ENCODE data around the gene CUBN. TPM values are rescaled to one million over a fixed set of nuclear protein-coding genes. Genes with fewer than 3 reads are reported as not detected.

The CUBN gene
- total RNA-seq, 1 experiment from 2014 or later, result not detected

GRCh38 chr10:16941870-16942269 is 187.7 kb downstream of the CUBN start:
- no peak for DNase-seq
- no peaks in the 10 kb centered on the region for H3K4me1 ChIP-seq (ENCODE audit: low read length)
- H3K27ac ChIP-seq (ENCODE audit: low read length), result no peak overlapping the region
- no peaks in the 10 kb centered on the region for H3K27me3 ChIP-seq (ENCODE audit: low read length)
- no peaks in the 10 kb centered on the region for H3K9me2 ChIP-seq (replicated peaks; ENCODE audit: insufficient read depth, low read length)
- no peaks in the 10 kb centered on the region for H4K20me1 ChIP-seq (ENCODE audit: insufficient read depth, low read depth, low read length)
- H2AFZ ChIP-seq (ENCODE audit: low read length), result no peak overlapping the region
- no peaks in the 10 kb centered on the region for H3K79me2 ChIP-seq (ENCODE audit: low read length)
- H3K9ac ChIP-seq (ENCODE audit: low read length), result no peak overlapping the region
- no peaks in the 10 kb centered on the region for H3K9me3 ChIP-seq (ENCODE audit: low read length)
- no peak overlapping the region for H3K4me3 ChIP-seq (ENCODE audit: low read length)
- H3K4me2 ChIP-seq (ENCODE audit: low read depth, low read length, poor library complexity, severe bottlenecking), result no peak overlapping the region
- H3K36me3 ChIP-seq (ENCODE audit: insufficient read depth, low read length), result no peaks in the 10 kb centered on the region

- Histone ChIP-seq H3K4me1 (ENCODE audit: low read length) (no peaks in the 10 kb centered on the region), H3K79me2 (ENCODE audit: low read length) (no peaks in the 10 kb centered on the region), H2AFZ (ENCODE audit: low read length) (no peak overlapping the region), H3K9ac (ENCODE audit: low read length) (no peak overlapping the region), H3K27me3 (ENCODE audit: low read length) (no peaks in the 10 kb centered on the region), H3K4me3 (ENCODE audit: low read length) (no peak overlapping the region), H3K9me2 (replicated peaks; ENCODE audit: insufficient read depth, low read length) (no peaks in the 10 kb centered on the region), H3K27ac (ENCODE audit: low read length) (no peak overlapping the region), H3K36me3 (ENCODE audit: insufficient read depth, low read length) (no peaks in the 10 kb centered on the region), H3K4me2 (ENCODE audit: low read depth, low read length, poor library complexity, severe bottlenecking) (no peak overlapping the region), H3K9me3 (ENCODE audit: low read length) (no peaks in the 10 kb centered on the region), H4K20me1 (ENCODE audit: insufficient read depth, low read depth, low read length) (no peaks in the 10 kb centered on the region)
- no peak for DNase-seq
Observed at GRCh38 chr10:16941067-16941466, 188.5 kb downstream of the CUBN start.

- Histone ChIP-seq H3K9me3 (ENCODE audit: low read length) (no peaks in the 10 kb centered on the region), H3K27ac (ENCODE audit: low read length) (no peak overlapping the region), H3K9me2 (replicated peaks; ENCODE audit: insufficient read depth, low read length) (no peaks in the 10 kb centered on the region), H3K9ac (ENCODE audit: low read length) (no peak overlapping the region), H4K20me1 (ENCODE audit: insufficient read depth, low read depth, low read length) (no peaks in the 10 kb centered on the region), H3K4me2 (ENCODE audit: low read depth, low read length, poor library complexity, severe bottlenecking) (no peak overlapping the region), H3K4me1 (ENCODE audit: low read length) (no peaks in the 10 kb centered on the region), H2AFZ (ENCODE audit: low read length) (no peak overlapping the region), H3K36me3 (ENCODE audit: insufficient read depth, low read length) (no peaks in the 10 kb centered on the region), H3K27me3 (ENCODE audit: low read length) (no peaks in the 10 kb centered on the region), H3K4me3 (ENCODE audit: low read length) (no peak overlapping the region), H3K79me2 (ENCODE audit: low read length) (no peaks in the 10 kb centered on the region)
- DNase-seq, result no peak
Observed at GRCh38 chr10:16938952-16939351, 190.7 kb downstream of the CUBN start.

- no peak overlapping the region for H3K4me2 ChIP-seq (ENCODE audit: low read depth, low read length, poor library complexity, severe bottlenecking)
- no peak for DNase-seq
- H3K79me2 ChIP-seq (ENCODE audit: low read length), result no peaks in the 10 kb centered on the region
- no peak overlapping the region for H3K9ac ChIP-seq (ENCODE audit: low read length)
- H3K9me2 ChIP-seq (replicated peaks; ENCODE audit: insufficient read depth, low read length), result no peaks in the 10 kb centered on the region
- no peaks in the 10 kb centered on the region for H3K4me1 ChIP-seq (ENCODE audit: low read length)
- H3K36me3 ChIP-seq (ENCODE audit: insufficient read depth, low read length), result no peaks in the 10 kb centered on the region
- no peaks in the 10 kb centered on the region for H3K9me3 ChIP-seq (ENCODE audit: low read length)
- H3K27me3 ChIP-seq (ENCODE audit: low read length), result no peaks in the 10 kb centered on the region
- H4K20me1 ChIP-seq (ENCODE audit: insufficient read depth, low read depth, low read length), result no peaks in the 10 kb centered on the region
- no peak overlapping the region for H2AFZ ChIP-seq (ENCODE audit: low read length)
- no peak overlapping the region for H3K4me3 ChIP-seq (ENCODE audit: low read length)
- H3K27ac ChIP-seq (ENCODE audit: low read length), result no peak overlapping the region
Observed at GRCh38 chr10:16934461-16934860, 195.2 kb downstream of the CUBN start.

- no peaks in the 10 kb centered on the region for H3K9me2 ChIP-seq (replicated peaks; ENCODE audit: insufficient read depth, low read length)
- H3K4me2 ChIP-seq (ENCODE audit: low read depth, low read length, poor library complexity, severe bottlenecking), result no peak overlapping the region
- no peaks in the 10 kb centered on the region for H3K27me3 ChIP-seq (ENCODE audit: low read length)
- H2AFZ ChIP-seq (ENCODE audit: low read length), result no peak overlapping the region
- H3K79me2 ChIP-seq (ENCODE audit: low read length), result no peaks in the 10 kb centered on the region
- no peak overlapping the region for H3K9ac ChIP-seq (ENCODE audit: low read length)
- no peaks in the 10 kb centered on the region for H3K36me3 ChIP-seq (ENCODE audit: insufficient read depth, low read length)
- H3K27ac ChIP-seq (ENCODE audit: low read length), result no peak overlapping the region
- H3K4me3 ChIP-seq (ENCODE audit: low read length), result no peak overlapping the region
- DNase-seq, result no peak
- no peaks in the 10 kb centered on the region for H4K20me1 ChIP-seq (ENCODE audit: insufficient read depth, low read depth, low read length)
- no peaks in the 10 kb centered on the region for H3K4me1 ChIP-seq (ENCODE audit: low read length)
- H3K9me3 ChIP-seq (ENCODE audit: low read length), result no peaks in the 10 kb centered on the region
Observed at GRCh38 chr10:16933783-16934182, 195.8 kb downstream of the CUBN start.

- Histone ChIP-seq H3K27me3 (ENCODE audit: low read length) (no peaks in the 10 kb centered on the region), H3K4me2 (ENCODE audit: low read depth, low read length, poor library complexity, severe bottlenecking) (no peak overlapping the region), H3K27ac (ENCODE audit: low read length) (no peak overlapping the region), H3K9me2 (replicated peaks; ENCODE audit: insufficient read depth, low read length) (no peaks in the 10 kb centered on the region), H3K9ac (ENCODE audit: low read length) (no peak overlapping the region), H3K79me2 (ENCODE audit: low read length) (no peaks in the 10 kb centered on the region), H3K36me3 (ENCODE audit: insufficient read depth, low read length) (no peaks in the 10 kb centered on the region), H3K9me3 (ENCODE audit: low read length) (no peaks in the 10 kb centered on the region), H3K4me1 (ENCODE audit: low read length) (no peaks in the 10 kb centered on the region), H2AFZ (ENCODE audit: low read length) (no peak overlapping the region), H4K20me1 (ENCODE audit: insufficient read depth, low read depth, low read length) (no peaks in the 10 kb centered on the region), H3K4me3 (ENCODE audit: low read length) (no peak overlapping the region)
- no peak for DNase-seq
Observed at GRCh38 chr10:16931930-16932329, 197.7 kb downstream of the CUBN start.

- Histone ChIP-seq H3K4me1 (ENCODE audit: low read length) (no peaks in the 10 kb centered on the region), H3K4me3 (ENCODE audit: low read length) (no peak overlapping the region), H3K79me2 (ENCODE audit: low read length) (no peaks in the 10 kb centered on the region), H2AFZ (ENCODE audit: low read length) (no peak overlapping the region), H3K27me3 (ENCODE audit: low read length) (no peaks in the 10 kb centered on the region), H3K36me3 (ENCODE audit: insufficient read depth, low read length) (no peaks in the 10 kb centered on the region), H3K4me2 (ENCODE audit: low read depth, low read length, poor library complexity, severe bottlenecking) (no peak overlapping the region), H4K20me1 (ENCODE audit: insufficient read depth, low read depth, low read length) (no peaks in the 10 kb centered on the region), H3K9me3 (ENCODE audit: low read length) (no peaks in the 10 kb centered on the region), H3K9me2 (replicated peaks; ENCODE audit: insufficient read depth, low read length) (no peaks in the 10 kb centered on the region), H3K9ac (ENCODE audit: low read length) (no peak overlapping the region), H3K27ac (ENCODE audit: low read length) (no peak overlapping the region)
- no peak for DNase-seq
Observed at GRCh38 chr10:16930540-16930939, 199.1 kb downstream of the CUBN start.

GRCh38 chr10:16929069-16929468 is 200.5 kb downstream of the CUBN start:
- Histone ChIP-seq H3K27me3 (ENCODE audit: low read length) (no peaks in the 10 kb centered on the region), H2AFZ (ENCODE audit: low read length) (no peak overlapping the region)

GRCh38 chr10:16927546-16927945 is 202.1 kb downstream of the CUBN start:
- no peaks in the 10 kb centered on the region for H3K27me3 ChIP-seq (ENCODE audit: low read length)
- H2AFZ ChIP-seq (ENCODE audit: low read length), result no peak overlapping the region
- H3K4me2 ChIP-seq (ENCODE audit: low read depth, low read length, poor library complexity, severe bottlenecking), result no peak overlapping the region
- no peak overlapping the region for H3K4me3 ChIP-seq (ENCODE audit: low read length)
- no peak for DNase-seq
- no peaks in the 10 kb centered on the region for H4K20me1 ChIP-seq (ENCODE audit: insufficient read depth, low read depth, low read length)
- H3K4me1 ChIP-seq (ENCODE audit: low read length), result no peaks in the 10 kb centered on the region
- no peaks in the 10 kb centered on the region for H3K79me2 ChIP-seq (ENCODE audit: low read length)
- no peaks in the 10 kb centered on the region for H3K9me3 ChIP-seq (ENCODE audit: low read length)
- no peaks in the 10 kb centered on the region for H3K36me3 ChIP-seq (ENCODE audit: insufficient read depth, low read length)
- H3K27ac ChIP-seq (ENCODE audit: low read length), result no peak overlapping the region
- no peaks in the 10 kb centered on the region for H3K9me2 ChIP-seq (replicated peaks; ENCODE audit: insufficient read depth, low read length)
- H3K9ac ChIP-seq (ENCODE audit: low read length), result no peak overlapping the region

More at GRCh38 chr10:16929069-16929468, 200.5 kb downstream of the CUBN start:
- Histone ChIP-seq H3K4me1 (ENCODE audit: low read length) (no peaks in the 10 kb centered on the region), H3K9ac (ENCODE audit: low read length) (no peak overlapping the region), H3K4me2 (ENCODE audit: low read depth, low read length, poor library complexity, severe bottlenecking) (no peak overlapping the region), H3K9me3 (ENCODE audit: low read length) (no peaks in the 10 kb centered on the region), H3K9me2 (replicated peaks; ENCODE audit: insufficient read depth, low read length) (no peaks in the 10 kb centered on the region), H3K4me3 (ENCODE audit: low read length) (no peak overlapping the region), H3K79me2 (ENCODE audit: low read length) (no peaks in the 10 kb centered on the region), H3K27ac (ENCODE audit: low read length) (no peak overlapping the region), H4K20me1 (ENCODE audit: insufficient read depth, low read depth, low read length) (no peaks in the 10 kb centered on the region), H3K36me3 (ENCODE audit: insufficient read depth, low read length) (no peaks in the 10 kb centered on the region)
- no peak for DNase-seq
